H54 (cell line): ENCODE data around the gene KCNH4.
A peak's percentile ranks its signal among the peaks of the same experiment; 100 is the strongest.
"Not testable (repeated sequence)": the region's sequence is repeated elsewhere in the genome, so short reads cannot be mapped to it uniquely, and the experiment has no call there.

ENCODE experiments used
- DNase-seq: peaks from one replicate; pipeline ENCODE4 v3.0.0; 2011; ENCODE audit warnings: low spot score, mixed read lengths; ENCODE audit not compliant: insufficient read length
- FAIRE-seq: peaks from 3 replicates; lab custom pipeline; 2011; peaks lifted over from hg19 to GRCh38; lab: Jason Lieb, UNC
- POLR2A ChIP-seq: IDR thresholded peaks from 2 replicates; pipeline ENCODE4 v1.6.1; 2011; ENCODE audit warnings: low read depth, mild to moderate bottlenecking, low read length

KCNH4 gene

DNA sequence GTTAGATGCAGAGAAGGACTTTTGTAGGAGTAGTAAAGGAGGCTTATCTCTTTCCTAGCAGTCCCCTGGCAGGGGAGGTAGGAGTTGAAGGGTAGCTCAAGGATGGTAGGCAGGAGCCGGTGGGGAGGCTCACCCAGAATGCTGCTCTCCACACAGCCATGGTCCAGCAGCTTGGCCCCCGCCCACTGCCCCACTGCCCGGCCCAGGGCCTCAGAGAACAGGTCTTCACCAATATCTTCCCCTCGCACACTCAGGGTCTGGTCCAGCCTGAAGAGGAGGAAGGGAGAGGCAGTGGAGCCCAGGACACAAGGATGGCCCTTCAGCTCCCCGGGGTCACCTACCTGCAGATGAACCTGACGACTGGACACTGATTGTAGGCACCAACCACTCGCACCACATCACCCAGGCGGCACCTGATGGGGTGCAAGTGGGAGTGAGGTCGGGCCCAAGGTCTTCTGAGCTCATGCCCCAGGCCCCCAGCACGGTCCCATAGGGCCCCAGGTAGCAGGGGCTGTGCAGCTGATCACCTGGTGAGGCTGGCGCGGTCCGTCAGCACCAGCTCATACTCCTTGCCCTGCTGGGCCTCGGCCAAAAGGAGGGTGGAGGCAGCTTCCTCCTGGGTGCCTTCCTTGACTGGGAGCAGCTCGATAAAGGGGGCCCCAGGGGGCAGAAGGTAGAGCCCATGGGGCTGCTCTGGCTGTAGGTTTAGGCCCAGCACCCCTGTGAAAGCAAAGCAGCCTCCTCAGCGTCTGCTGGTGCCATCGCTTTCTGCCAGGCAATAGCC lies 9.7 kb upstream of the KCNH4 start:
- no peak for TF ChIP-seq POLR2A
- DNase-seq (no peak), FAIRE-seq (no peak)

DNA sequence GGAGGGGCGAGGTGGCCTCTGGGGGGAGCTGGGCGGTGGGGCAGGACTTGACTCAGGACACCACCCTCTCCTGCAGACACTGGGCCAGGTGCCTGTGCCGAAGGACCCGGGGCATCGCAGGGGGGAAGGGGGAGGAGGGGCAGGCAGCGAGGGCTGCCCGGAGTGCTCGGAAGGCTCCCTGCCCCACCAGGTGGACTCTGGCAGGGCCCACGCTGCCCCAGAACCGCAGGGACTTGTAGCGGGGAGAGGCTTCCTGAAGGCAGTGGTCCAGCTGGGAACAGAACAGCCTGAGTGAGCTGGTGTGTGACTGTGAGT lies 8.7 kb upstream of the KCNH4 start:
- FAIRE-seq: no peak
- no peak for DNase-seq
- no peak for TF ChIP-seq POLR2A

DNA sequence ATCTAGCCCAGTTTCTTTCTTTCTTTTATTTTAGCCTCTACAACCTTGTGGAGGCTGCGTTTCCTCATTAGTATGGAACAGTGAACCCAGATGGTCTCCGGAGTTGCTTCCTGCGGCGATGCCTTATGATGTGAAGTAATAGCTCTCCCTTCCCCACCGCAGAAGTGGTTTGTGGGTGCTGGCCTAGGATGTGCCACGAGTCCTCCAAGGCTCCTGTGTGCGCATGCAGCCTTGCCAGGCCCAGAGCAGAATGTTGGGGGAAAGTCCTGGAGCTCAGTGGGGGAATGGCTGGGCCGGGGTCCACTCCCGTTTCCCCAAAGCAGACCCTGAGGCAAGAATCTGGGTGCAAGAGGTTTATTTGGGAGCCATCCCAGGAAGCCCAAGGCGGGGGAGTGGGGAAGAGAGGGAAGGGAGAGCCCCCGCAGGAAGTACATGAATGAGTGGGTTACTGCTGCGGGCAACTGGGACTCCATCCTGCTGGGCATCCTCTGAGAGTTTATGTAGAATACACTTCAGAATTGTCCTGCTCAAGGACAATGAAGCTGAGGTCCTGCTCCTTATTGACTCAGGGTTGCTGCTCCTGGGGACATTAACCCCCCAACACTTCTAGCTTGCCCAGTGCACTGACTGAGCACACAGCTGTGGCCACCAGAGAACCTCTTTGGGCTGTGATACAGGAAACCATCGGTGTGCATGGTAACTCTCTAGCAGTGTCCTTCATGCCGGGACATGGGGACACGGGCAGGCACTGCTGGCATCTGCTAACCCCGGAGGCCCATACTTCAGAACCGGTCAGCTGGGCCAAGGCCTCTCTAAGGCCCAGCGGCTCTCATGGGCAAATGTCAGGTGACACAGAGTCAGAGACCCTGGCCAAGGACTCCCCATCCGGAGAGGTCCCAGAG lies 8.1 kb upstream of the KCNH4 start:
- no peak for FAIRE-seq
- no peak for TF ChIP-seq POLR2A
- DNase-seq: no peak

DNA sequence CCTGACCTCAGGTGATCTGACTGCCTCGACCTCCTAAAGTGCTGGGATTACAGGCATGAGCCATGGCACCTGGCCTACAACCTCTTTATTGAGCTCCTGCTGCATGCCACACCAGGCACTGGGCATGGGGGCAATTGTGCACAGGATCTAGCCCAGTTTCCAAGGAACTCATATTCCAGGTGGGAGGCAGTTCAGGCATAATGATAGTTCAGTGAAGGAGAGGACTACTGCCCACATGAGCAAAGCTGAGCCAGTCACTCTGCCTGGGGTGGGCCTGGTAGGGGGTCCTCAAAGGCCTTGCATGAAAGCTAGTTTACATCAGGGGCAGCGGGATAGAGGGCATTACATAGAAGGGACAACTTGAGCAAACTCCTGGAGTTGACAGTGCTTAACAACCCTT lies 6.9 kb upstream of the KCNH4 start:
- FAIRE-seq (no peak), DNase-seq (no peak)
- TF ChIP-seq POLR2A: no peak

DNA sequence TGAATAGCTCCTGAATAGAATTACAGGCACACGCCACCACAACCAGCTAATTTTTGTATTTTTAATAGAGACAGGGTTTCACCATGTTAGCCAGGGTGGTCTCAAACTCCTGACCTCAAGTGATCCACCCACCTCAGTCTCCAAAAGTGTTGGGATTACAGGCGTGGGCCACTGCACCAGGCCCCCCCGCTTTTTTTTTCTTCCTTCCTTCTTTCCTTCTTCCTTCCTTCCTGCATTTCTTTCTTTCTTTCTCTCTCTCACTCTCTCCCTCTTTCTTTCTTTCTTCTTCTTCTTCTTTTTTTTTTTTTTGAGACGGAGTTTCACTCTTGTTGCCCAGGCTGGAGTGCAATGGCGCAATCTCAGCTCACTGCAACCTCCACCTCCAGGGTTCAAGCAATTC lies 5.2 kb upstream of the KCNH4 start:
- not testable (repeated sequence) for FAIRE-seq, DNase-seq

DNA sequence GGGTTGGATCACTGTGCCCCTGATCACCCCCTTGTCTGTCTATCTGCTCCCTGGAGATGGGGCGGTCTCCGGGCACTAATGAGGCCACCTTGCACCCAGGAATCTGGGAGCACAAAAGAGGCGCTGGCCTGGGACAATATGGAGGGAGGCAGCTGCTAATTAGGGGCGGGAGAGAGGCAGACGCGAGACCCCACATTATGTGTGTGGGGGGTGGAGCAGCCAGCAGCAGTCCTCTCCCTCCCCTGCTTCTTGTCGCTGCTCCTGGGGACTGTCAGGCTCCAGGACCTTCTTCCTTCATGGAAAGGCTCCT lies 4.6 kb upstream of the KCNH4 start:
- no peak for TF ChIP-seq POLR2A
- no peak for DNase-seq
- no peak for FAIRE-seq

DNA sequence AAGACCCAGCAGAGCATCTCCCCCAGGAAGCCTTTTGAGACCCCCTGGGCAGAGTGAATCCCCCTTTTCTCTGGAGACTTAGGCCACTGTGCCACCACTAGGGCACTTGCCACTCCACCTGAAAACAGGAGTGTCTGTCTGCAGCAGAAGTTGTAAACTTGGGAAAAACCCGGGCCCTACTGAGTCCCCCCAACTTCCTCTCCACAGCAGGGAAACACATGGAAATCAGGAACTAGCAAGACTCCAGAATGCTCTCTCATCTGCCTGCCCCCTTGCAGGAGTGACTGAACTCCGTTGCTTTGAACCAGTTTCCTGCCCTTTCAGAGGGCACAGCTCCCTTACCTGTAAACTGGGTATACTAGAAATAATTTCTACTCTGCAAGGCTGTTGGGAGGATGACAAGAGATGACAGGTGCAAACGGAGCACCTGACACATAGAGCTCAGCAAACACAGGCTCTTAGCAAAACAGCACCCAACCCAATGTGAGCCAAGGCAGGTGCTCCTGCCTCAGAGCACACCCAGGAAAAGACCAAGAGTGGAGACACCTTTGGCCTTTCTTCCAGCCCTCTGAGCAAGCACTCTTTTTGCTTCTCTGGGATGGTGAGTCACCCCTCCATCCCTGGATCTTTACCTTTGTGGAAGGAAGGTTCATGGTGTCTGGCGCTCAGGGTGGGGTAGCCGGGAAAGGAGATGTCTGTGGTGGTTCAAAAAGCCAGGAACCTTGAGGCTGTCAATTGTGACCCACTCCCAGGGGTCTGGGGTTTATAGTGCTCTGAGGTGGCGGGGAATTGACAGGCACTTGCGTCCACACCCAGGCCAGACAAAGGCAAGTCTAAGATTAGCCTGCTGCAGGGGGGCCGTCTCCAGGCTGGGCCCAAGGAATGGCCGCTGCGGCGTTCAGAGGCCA lies 4.0 kb upstream of the KCNH4 start, which contains the start of gene HCRT:
TSS of gene HCRT (minus strand) at position 740 of the 908 bp plus-strand sequence. CDS start at position 653, 87 bp downstream.
- DNase-seq: no peak
- FAIRE-seq: no peak
- TF ChIP-seq POLR2A: no peak

DNA sequence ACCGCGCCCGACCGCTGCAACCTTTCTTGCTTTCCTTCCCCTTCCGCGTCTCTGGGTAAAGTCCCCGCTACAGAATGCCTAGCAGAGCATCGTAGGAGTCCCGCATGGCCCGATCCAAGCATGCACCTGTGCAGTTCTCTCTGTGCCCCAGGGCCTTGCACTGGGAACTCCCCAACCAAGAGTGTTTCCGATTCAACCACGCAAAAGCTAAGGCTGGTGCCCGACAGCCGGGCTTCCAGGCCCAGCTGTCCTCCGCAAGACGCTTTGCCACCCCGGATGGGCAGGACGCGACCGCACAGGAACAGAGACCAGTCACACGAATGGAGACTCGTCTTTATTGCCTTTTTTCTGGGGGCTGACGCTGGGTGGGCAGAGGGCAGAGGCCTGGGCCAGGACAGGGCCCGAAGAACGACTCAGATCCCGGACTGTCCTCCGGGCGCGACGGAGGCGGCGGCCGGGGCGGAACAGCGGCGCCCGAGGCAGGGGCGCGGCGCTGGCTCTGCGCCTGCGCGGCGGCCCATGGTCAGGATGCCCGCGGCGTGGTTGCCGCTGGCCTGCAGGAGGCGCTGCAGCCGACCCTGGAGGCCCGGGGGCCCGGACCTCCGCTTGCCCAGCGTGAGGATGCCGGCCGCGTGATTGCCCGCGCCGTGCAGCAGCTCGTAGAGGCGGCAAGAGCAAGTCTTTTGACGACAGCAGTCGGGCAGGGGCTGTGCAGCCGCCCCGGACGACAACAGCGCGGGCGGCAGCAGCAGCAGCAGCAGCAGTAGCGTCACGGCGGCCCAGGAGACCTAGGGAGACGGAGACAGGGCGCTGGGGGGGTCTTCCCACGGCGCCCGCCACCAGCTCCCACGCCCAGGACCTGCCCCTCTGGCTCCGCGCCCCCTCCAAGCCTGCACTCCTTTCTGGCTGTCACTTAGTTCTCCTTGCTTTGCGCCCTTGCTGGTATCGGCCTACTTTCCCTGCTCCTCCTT lies 3.1 kb upstream of the KCNH4 start:
- DNase-seq (no peak), FAIRE-seq (no peak)
- TF ChIP-seq POLR2A: no peak

DNA sequence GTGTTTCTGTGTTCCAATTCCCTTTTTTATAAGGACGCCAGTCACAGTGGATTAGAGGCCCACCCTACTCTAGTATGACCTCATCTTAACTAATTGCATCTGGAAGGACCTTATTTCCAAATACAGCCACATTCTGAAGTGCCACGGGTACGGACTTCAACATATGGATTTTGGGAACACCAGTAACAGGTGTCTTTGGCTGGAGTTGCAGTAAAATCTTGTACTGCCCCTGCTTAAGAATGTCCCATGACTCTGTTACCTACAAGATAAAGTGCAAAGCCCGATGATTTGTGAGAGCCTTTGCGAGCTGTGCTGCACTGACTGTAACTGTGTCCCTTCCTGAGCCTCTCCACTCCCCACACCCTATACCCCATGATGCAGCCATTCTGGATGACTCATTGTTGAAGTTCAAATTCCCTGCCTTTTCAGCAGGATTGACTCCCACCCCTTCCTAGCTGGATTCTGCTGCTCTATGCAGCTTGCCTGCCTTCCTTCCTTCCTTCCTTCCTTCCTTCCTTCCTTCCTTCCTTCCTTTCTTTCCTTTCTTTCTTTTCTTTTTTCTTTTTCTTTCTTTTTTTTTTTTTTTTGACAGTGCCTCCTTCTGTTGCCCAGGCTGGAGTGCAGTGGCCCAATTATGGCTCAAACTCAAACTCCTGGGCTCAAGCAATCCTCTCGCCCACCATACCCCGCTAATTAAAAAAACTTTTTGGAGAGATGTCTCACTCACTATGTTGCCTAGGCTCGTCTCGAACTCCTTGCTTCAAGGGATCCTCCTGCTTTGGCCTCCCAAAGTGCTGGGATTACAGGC lies 2.2 kb upstream of the KCNH4 start:
- DNase-seq: peak; percentile 89
- no peak for FAIRE-seq
- TF ChIP-seq POLR2A: no peak

DNA sequence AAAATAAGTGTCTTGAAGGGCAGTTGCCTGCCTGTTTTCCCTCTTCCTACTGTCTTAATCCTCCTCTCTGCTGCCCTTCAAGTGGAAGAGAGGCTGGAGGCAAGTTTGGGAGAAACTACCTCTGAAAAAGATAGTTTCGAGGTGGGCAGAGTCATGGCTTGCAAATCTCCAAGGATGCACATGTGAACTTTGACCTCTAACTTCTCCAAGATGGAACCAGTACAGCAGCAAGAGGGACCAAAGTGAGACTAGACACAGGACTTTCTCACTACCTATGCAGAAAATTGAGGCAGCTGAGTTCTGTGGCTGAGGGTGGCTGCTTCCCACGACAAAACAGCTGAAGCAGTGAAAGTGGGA lies 887 bp upstream of the KCNH4 start:
- DNase-seq (no peak), FAIRE-seq (no peak)
- no peak for TF ChIP-seq POLR2A

DNA sequence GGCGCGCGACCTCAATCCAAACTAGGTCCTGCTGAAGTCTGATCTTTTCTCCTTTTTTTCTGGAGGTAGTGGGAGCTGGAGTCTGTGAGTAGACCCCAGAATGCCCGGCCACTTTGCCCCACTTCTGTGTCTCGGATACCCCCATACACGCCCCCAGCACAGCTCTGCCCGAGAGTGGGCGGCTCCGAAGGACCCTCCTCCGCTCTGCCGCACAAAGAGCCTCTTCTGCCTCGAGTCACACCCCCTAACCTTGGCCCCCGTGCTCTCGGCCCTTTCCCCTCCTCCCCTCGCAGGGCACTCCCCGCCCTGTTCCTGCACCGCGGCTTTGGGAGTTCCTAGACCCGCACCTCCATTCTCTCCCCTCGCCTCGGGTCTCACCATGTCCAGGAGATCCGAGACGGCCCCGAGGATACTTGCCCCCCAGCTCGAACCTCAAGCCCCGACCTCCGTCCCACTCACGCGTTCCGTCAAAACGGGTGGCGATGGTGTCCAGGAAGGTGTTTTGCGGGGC lies 476 bp downstream of the KCNH4 start:
- TF ChIP-seq POLR2A: no peak
- FAIRE-seq (no peak), DNase-seq (no peak)

DNA sequence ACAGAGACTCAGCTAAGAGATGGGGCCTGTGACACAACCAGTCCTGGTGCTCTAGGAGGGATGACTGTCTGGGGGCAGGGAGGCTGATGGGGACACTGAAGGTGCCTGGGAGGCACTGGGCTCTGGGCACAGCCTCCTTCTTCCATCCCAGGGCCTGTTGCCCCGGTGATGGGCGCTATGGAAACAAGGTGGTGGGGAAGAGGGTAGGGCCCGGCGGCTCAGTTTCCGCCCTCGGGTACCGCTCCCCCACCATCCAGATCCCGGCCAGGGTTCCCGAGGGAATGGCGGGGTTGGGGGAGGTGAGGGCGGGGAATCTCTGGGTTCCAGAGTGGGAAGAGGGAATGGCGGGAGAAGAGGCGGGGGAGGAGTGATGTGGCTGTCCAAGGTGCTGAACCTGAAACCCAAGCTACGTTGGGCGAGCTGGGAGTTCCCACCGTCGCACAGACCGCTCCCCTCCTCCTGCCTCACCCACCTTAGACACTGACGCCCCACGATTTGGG lies 981 bp downstream of the KCNH4 start:
- DNase-seq (no peak), FAIRE-seq (no peak)
- no peak for TF ChIP-seq POLR2A
